Lower lobe of right lung (tissue), 2 donors: ENCODE data around the gene DNAJB13. TPM values are rescaled to one million over a fixed set of nuclear protein-coding genes. Genes with fewer than 3 reads are reported as not detected.

Source experiments
- ATAC-seq, 2 donors: fragments of 200-7000 bp; cut with Tn5 transposase; one replicate each; pipeline ENCODE4 v1.9.1; 2020 to 2022; ENCODE audit warnings: mild to moderate bottlenecking in 2 of 2, moderate library complexity in 2 of 2
- DNase-seq: peaks from one replicate; pipeline ENCODE4 v3.0.0-alpha.2; 2020
- H3K27ac ChIP-seq: fragments of 200-600 bp; one replicate; pipeline ENCODE4 v1.8.0; 2022
- H3K27me3 ChIP-seq: fragments of 200-600 bp; one replicate; pipeline ENCODE4 v1.8.0; 2022; ENCODE audit warnings: low read depth
- H3K36me3 ChIP-seq: fragments of 200-600 bp; one replicate; pipeline ENCODE4 v1.8.0; 2022; ENCODE audit warnings: mild to moderate bottlenecking
- H3K4me1 ChIP-seq: fragments of 200-600 bp; one replicate; pipeline ENCODE4 v1.8.0; 2022
- H3K4me3 ChIP-seq: fragments of 200-600 bp; one replicate; pipeline ENCODE4 v1.8.0; 2022; ENCODE audit warnings: mild to moderate bottlenecking
- H3K9me3 ChIP-seq: fragments of 200-600 bp; one replicate; pipeline ENCODE4 v1.8.0; 2022
- intact Hi-C: fragments of 100-400 bp; cut with DNase I; formaldehyde crosslinking; loops from one replicate; pipeline ENCODE4 v1.11.0; 2022
- total RNA-seq: library from RNA; stranded (reverse); fragmentation: NEBNext Ultra II Directional; extraction: Animal tissue kit (Norgen Biotek cat#: 25700); gene quantifications from one replicate; pipeline ENCODE4 v1.2.1, GENCODE V29; 2021
- TF ChIP-seq, protein P1 (sequence below): fragments of 200-600 bp; IDR thresholded peaks from one replicate; pipeline ENCODE4 v1.8.0; 2022; ENCODE audit warnings: antibody characterized with exemption, mild to moderate bottlenecking
- donor health status: DM: no; HTN: yes; CAD: no; lungs with severe emphysema.

The DNAJB13 gene
- total RNA-seq, 1 donor from 2014 or later, result 7.5 TPM

DNA sequence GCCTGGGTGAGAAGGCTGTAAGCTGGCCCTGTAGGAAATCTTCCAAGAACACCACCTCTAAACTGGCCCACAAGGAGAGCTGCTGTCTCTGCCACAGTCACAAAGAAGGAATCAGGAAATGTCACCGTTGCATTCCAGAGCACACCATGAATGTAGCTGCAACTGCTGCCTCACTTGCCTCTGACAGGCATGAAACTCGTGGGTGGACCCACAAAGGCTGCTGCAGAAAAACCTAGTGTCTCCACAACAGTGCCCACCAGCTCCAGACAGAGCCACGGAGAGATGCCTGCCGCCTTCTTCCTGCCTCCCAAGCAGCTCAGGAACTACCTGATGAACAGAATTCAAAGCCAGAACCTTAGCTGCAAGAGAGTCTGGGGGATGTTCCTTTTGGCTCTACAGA is 10.5 kb downstream of the DNAJB13 start:
- Histone ChIP-seq H3K36me3 (no peaks in the 10 kb centered on the region), H3K9me3 (no peaks in the 10 kb centered on the region), H3K4me3 (no peak overlapping the region), H3K4me1 (no peaks in the 10 kb centered on the region), H3K27me3 (peaks cover 7% of the 10 kb centered on the region), H3K27ac (no peak overlapping the region)
- intact Hi-C loops, result no loop called here
- no peak for DNase-seq
- no peak for ATAC-seq
- TF ChIP-seq, protein P1, sequence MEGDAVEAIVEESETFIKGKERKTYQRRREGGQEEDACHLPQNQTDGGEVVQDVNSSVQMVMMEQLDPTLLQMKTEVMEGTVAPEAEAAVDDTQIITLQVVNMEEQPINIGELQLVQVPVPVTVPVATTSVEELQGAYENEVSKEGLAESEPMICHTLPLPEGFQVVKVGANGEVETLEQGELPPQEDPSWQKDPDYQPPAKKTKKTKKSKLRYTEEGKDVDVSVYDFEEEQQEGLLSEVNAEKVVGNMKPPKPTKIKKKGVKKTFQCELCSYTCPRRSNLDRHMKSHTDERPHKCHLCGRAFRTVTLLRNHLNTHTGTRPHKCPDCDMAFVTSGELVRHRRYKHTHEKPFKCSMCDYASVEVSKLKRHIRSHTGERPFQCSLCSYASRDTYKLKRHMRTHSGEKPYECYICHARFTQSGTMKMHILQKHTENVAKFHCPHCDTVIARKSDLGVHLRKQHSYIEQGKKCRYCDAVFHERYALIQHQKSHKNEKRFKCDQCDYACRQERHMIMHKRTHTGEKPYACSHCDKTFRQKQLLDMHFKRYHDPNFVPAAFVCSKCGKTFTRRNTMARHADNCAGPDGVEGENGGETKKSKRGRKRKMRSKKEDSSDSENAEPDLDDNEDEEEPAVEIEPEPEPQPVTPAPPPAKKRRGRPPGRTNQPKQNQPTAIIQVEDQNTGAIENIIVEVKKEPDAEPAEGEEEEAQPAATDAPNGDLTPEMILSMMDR, result no peak

DNA sequence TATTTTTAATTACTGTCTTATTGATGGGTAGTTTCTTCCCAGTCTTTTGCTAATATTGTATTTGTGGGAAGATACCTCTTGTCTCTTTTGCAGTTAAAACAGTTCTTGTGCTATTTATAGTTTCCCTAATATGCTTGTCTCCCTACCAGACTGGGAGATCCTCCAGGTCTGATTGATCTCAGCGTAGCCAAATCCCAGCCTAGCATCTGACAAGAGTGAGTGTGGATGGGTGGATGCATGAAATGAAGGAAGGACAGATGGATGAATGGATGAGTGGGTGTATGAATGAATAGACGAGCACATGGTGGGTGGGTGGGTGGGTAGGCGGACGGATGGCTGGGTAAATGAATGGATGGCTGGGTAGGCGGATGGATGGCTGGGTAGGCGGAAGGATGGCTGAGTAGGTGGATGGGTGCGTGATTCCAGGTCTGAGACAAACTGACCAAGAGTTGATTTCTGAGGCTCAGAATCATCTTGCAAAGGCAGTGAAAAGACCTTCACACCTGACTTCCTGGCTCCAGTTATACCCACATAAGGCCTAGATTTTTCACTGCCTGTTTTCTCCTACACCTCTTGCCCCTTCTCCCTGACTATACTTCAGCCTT is 11.4 kb downstream of the DNAJB13 start:
- intact Hi-C loops, result no loop called here
- no peak for DNase-seq

DNA sequence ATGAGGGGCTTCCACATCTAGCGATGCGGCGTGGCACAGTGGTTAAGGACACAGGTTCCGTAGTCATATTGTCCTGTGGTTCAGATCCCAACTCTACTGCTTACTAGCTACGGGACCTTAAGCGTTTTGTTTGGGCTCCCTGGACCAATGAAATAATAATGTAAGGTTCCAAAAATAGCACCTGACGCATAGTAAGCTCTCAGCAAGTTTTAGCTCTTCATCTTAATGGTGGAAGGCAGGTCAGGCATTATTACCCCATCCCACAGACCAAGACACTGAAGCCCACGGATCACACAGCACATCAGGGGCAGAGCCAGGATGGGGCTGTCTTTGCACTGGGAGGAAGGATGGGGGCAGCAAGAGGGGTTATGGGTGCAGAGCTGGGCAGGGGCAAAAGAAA is 13.0 kb downstream of the DNAJB13 start:
- ATAC-seq (peak in 1 of 2 donors; percentile 6), DNase-seq (no peak)
- intact Hi-C loops, result no loop called here
- Histone ChIP-seq H3K36me3 (no peaks in the 10 kb centered on the region), H3K4me3 (no peak overlapping the region), H3K9me3 (no peaks in the 10 kb centered on the region), H3K4me1 (no peaks in the 10 kb centered on the region), H3K27me3 (no peaks in the 10 kb centered on the region), H3K27ac (no peak overlapping the region)
- TF ChIP-seq, protein P1, result no peak

More for the DNA sequence above, 11.4 kb downstream of the DNAJB13 start:
- ATAC-seq, result no peak
- H3K9me3 ChIP-seq, result no peaks in the 10 kb centered on the region
- TF ChIP-seq, protein P1, result no peak
- peaks cover 1% of the 10 kb centered on the region for H3K27me3 ChIP-seq
- H3K36me3 ChIP-seq, result no peaks in the 10 kb centered on the region
- no peaks in the 10 kb centered on the region for H3K4me1 ChIP-seq
- no peak overlapping the region for H3K4me3 ChIP-seq
- no peak overlapping the region for H3K27ac ChIP-seq

DNA sequence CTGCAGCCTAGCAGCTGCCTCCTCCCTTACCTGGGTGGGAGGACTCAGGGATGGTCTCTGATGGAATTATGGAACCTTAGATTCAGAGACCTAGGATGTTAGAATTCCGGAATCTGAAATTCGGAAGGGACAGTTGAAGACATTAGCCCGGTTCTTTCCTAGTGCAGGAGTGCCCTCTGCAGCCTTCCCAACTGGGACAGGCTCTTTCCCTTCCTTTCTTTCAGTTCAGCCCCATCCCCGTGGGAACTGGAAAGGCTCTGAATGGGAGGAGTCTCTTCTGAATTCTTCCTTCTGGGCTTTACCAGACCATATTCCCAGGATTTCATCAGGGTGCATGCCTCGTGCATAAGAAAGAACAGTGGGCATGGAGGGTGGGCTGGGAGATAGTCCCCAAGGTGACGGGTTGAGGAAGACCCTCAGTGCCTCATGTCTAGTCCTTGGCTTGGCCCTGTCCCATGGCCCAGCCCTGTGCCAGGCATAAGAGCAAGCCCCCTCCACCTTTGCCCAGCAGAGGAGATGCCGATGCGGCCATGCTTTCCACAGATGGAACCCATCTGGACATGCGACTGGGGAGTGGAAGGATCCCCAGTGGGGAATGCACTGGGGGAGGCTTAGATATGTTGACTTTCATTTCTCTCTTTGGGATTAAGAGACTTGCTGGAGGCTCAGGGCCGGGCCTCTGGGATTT is 14.4 kb downstream of the DNAJB13 start:
- ATAC-seq (no peak), DNase-seq (no peak)
- intact Hi-C loops, result no loop called here
- Histone ChIP-seq H3K4me1 (no peaks in the 10 kb centered on the region), H3K27ac (no peak overlapping the region), H3K4me3 (no peak overlapping the region), H3K36me3 (no peaks in the 10 kb centered on the region), H3K27me3 (no peaks in the 10 kb centered on the region), H3K9me3 (no peaks in the 10 kb centered on the region)
- TF ChIP-seq, protein P1, result no peak

DNA sequence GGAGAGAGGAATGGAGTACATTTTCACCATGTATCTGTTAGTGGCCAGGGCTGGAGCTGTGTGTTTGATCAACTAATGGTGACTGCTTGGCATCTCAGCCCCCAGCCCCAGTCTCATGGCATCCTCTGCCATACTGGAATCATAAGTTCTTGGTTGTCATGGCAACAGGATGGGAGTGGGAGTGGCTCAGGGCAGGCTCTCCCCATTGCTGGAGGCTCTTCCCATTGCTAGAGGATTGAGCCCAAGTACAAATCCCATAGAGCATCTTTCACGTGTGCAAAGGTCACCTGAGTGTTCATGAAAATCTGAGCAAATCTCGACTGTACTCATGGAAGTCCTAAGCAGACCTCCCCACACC is 14.9 kb downstream of the DNAJB13 start:
- no peaks in the 10 kb centered on the region for H3K4me1 ChIP-seq
- no peak overlapping the region for H3K27ac ChIP-seq
- no peak for DNase-seq
- no peak for ATAC-seq
- TF ChIP-seq, protein P1, result no peak
- no peaks in the 10 kb centered on the region for H3K36me3 ChIP-seq
- intact Hi-C loops, result no loop called here
- H3K9me3 ChIP-seq, result no peaks in the 10 kb centered on the region
- H3K27me3 ChIP-seq, result no peaks in the 10 kb centered on the region
- H3K4me3 ChIP-seq, result no peak overlapping the region
